IgD-negative memory B cell (primary cell): ENCODE data around the gene MRPS23. TPM values are rescaled to one million over a fixed set of nuclear protein-coding genes. Genes with fewer than 3 reads are reported as not detected.
"Not testable (repeated sequence)": the region's sequence is repeated elsewhere in the genome, so short reads cannot be mapped to it uniquely, and the experiment has no call there.

Experiments used
- H3K27ac Mint-ChIP-seq, 3 donors: one replicate each; pipeline ENCODE4 v1.8.0; 2020 to 2022; ENCODE audit warnings: mild to moderate bottlenecking in 3 of 3, mixed read lengths in 3 of 3, moderate library complexity in 1 of 3
- H3K27me3 Mint-ChIP-seq: one replicate; pipeline ENCODE4 v1.8.0; 2021; ENCODE audit warnings: mixed read lengths
- H3K36me3 Mint-ChIP-seq: one replicate; pipeline ENCODE4 v1.8.0; 2020; ENCODE audit warnings: mild to moderate bottlenecking, mixed read lengths
- H3K4me1 Mint-ChIP-seq, 3 donors: one replicate each; pipeline ENCODE4 v1.8.0; 2020 to 2022; ENCODE audit warnings: mixed read lengths in 3 of 3, mild to moderate bottlenecking in 1 of 3
- H3K4me3 Mint-ChIP-seq, 4 donors: one replicate each; pipeline ENCODE4 v1.8.0; 2020 to 2022; ENCODE audit warnings: mild to moderate bottlenecking in 4 of 4, mixed read lengths in 4 of 4, moderate library complexity in 3 of 4
- H3K9me3 Mint-ChIP-seq, 3 donors: one replicate each; pipeline ENCODE4 v1.8.0; 2020 to 2021; ENCODE audit warnings: mixed read lengths in 3 of 3, mild to moderate bottlenecking in 1 of 3
- polyA plus RNA-seq: library from polyadenylated mRNA; unstranded; fragments of 300-500 nt; fragmentation: Illumina TruSeq; gene quantifications from one replicate; pipeline ENCODE4 v1.2.3, GENCODE V29; 2021

The MRPS23 gene
- polyA plus RNA-seq, 1 donor from 2014 or later: 42.9 TPM

GRCh38 chr17:57846056-57846945, 3.5 kb downstream of the MRPS23 start:
- not testable (repeated sequence) for H3K36me3 Mint-ChIP-seq, H3K27me3 Mint-ChIP-seq, H3K27ac Mint-ChIP-seq, H3K9me3 Mint-ChIP-seq
- H3K4me3 Mint-ChIP-seq: peak overlapping the region in 1 of 4 donors; percentile 69
- H3K4me1 Mint-ChIP-seq: peaks cover 18 to 28% (median 19%) of the 10 kb centered on the region in 3 donors

- no peaks in the 10 kb centered on the region for H3K27me3 Mint-ChIP-seq
- peaks cover 7% of the 10 kb centered on the region for H3K36me3 Mint-ChIP-seq
- H3K27ac Mint-ChIP-seq: no peak overlapping the region
- no peaks in the 10 kb centered on the region for H3K9me3 Mint-ChIP-seq
- H3K4me3 Mint-ChIP-seq: no peak overlapping the region
- H3K4me1 Mint-ChIP-seq: peaks cover 4 to 7% (median 5%) of the 10 kb centered on the region in 3 donors
Observed at GRCh38 chr17:57842280-57842679, 7.6 kb downstream of the MRPS23 start.

- Mint-ChIP-seq H3K36me3 (peaks cover 4% of the 10 kb centered on the region), H3K27ac (no peak overlapping the region), H3K27me3 (no peaks in the 10 kb centered on the region)
Observed at GRCh38 chr17:57839571-57839923, 10.3 kb downstream of the MRPS23 start.

GRCh38 chr17:57838857-57839570, 10.8 kb downstream of the MRPS23 start:
- Mint-ChIP-seq H3K4me1 (peaks cover 0 to 2% (median 1%) of the 10 kb centered on the region in 3 donors), H3K27me3 (no peaks in the 10 kb centered on the region), H3K4me3 (no peak overlapping the region), H3K9me3 (no peaks in the 10 kb centered on the region), H3K27ac (no peak overlapping the region), H3K36me3 (peaks cover 4% of the 10 kb centered on the region)

More at GRCh38 chr17:57839571-57839923, 10.3 kb downstream of the MRPS23 start:
- Mint-ChIP-seq H3K4me1 (peaks cover 0 to 2% (median 1%) of the 10 kb centered on the region in 3 donors), H3K9me3 (no peaks in the 10 kb centered on the region), H3K4me3 (no peak overlapping the region)

- no peaks in the 10 kb centered on the region for H3K9me3 Mint-ChIP-seq
- no peak overlapping the region for H3K27ac Mint-ChIP-seq
- H3K4me1 Mint-ChIP-seq: peaks cover 0 to 2% (median 1%) of the 10 kb centered on the region in 3 donors
- H3K36me3 Mint-ChIP-seq: peaks cover 4% of the 10 kb centered on the region
- H3K4me3 Mint-ChIP-seq: no peak overlapping the region
- H3K27me3 Mint-ChIP-seq: no peaks in the 10 kb centered on the region
Observed at GRCh38 chr17:57838453-57838852, 11.4 kb downstream of the MRPS23 start.

GRCh38 chr17:57835333-57835900, 14.4 kb downstream of the MRPS23 start:
- Mint-ChIP-seq H3K27ac (no peak overlapping the region), H3K27me3 (no peaks in the 10 kb centered on the region), H3K4me3 (no peak overlapping the region), H3K4me1 (no peaks in the 10 kb centered on the region), H3K36me3 (no peaks in the 10 kb centered on the region), H3K9me3 (no peaks in the 10 kb centered on the region)

- H3K4me3 Mint-ChIP-seq: peak overlapping the region in 1 of 4 donors; percentile 37
- H3K9me3 Mint-ChIP-seq: no peaks in the 10 kb centered on the region
- H3K27me3 Mint-ChIP-seq: no peaks in the 10 kb centered on the region
- H3K27ac Mint-ChIP-seq: peak overlapping the region in 1 of 3 donors; percentile 72
- H3K36me3 Mint-ChIP-seq: no peaks in the 10 kb centered on the region
- no peaks in the 10 kb centered on the region for H3K4me1 Mint-ChIP-seq
Observed at GRCh38 chr17:57834146-57834741, 15.6 kb downstream of the MRPS23 start.

GRCh38 chr17:57833179-57833939, 16.5 kb downstream of the MRPS23 start:
- H3K36me3 Mint-ChIP-seq: no peaks in the 10 kb centered on the region
- no peaks in the 10 kb centered on the region for H3K9me3 Mint-ChIP-seq
- no peak overlapping the region for H3K4me3 Mint-ChIP-seq
- no peaks in the 10 kb centered on the region for H3K4me1 Mint-ChIP-seq
- no peaks in the 10 kb centered on the region for H3K27me3 Mint-ChIP-seq
- no peak overlapping the region for H3K27ac Mint-ChIP-seq

- H3K9me3 Mint-ChIP-seq: no peaks in the 10 kb centered on the region
- no peaks in the 10 kb centered on the region for H3K4me1 Mint-ChIP-seq
- H3K27me3 Mint-ChIP-seq: no peaks in the 10 kb centered on the region
- no peak overlapping the region for H3K4me3 Mint-ChIP-seq
- H3K36me3 Mint-ChIP-seq: no peaks in the 10 kb centered on the region
- H3K27ac Mint-ChIP-seq: no peak overlapping the region
Observed at GRCh38 chr17:57832314-57833178, 17.3 kb downstream of the MRPS23 start.

- Mint-ChIP-seq H3K9me3 (no peaks in the 10 kb centered on the region), H3K4me3 (no peak overlapping the region), H3K4me1 (no peaks in the 10 kb centered on the region), H3K27me3 (no peaks in the 10 kb centered on the region), H3K27ac (peak overlapping the region in 1 of 3 donors; percentile 60), H3K36me3 (no peaks in the 10 kb centered on the region)
Observed at GRCh38 chr17:57830880-57831279, 19.0 kb downstream of the MRPS23 start.

- Mint-ChIP-seq H3K4me3 (no peak overlapping the region), H3K27me3 (peaks cover 1% of the 10 kb centered on the region), H3K27ac (no peak overlapping the region), H3K36me3 (no peaks in the 10 kb centered on the region), H3K9me3 (no peaks in the 10 kb centered on the region), H3K4me1 (no peaks in the 10 kb centered on the region)
Observed at GRCh38 chr17:57823469-57824401, 26.1 kb downstream of the MRPS23 start.

- H3K27me3 Mint-ChIP-seq: peaks cover 1% of the 10 kb centered on the region
- no peaks in the 10 kb centered on the region for H3K9me3 Mint-ChIP-seq
- H3K4me1 Mint-ChIP-seq: no peaks in the 10 kb centered on the region
- H3K27ac Mint-ChIP-seq: no peak overlapping the region
- no peak overlapping the region for H3K4me3 Mint-ChIP-seq
- H3K36me3 Mint-ChIP-seq: no peaks in the 10 kb centered on the region
Observed at GRCh38 chr17:57819867-57820266, 30.0 kb downstream of the MRPS23 start.

GRCh38 chr17:57819285-57819684, 30.6 kb downstream of the MRPS23 start:
- no peaks in the 10 kb centered on the region for H3K9me3 Mint-ChIP-seq
- no peaks in the 10 kb centered on the region for H3K36me3 Mint-ChIP-seq

More at GRCh38 chr17:57819285-57819684, 30.6 kb downstream of the MRPS23 start:
- H3K4me3 Mint-ChIP-seq: no peak overlapping the region
- no peaks in the 10 kb centered on the region for H3K4me1 Mint-ChIP-seq
- H3K27me3 Mint-ChIP-seq: peaks cover 1% of the 10 kb centered on the region
- no peak overlapping the region for H3K27ac Mint-ChIP-seq
